Measurements from ENCODE around the gene GNAS-AS1. TPM values are rescaled to one million over a fixed set of nuclear protein-coding genes. Genes with fewer than 3 reads are reported as not detected.

GNAS-AS1 gene
- total RNA-seq, 1 donor from 2014 or later: 1.5 TPM

- peaks cover 13% of the 10 kb centered on the region for H3K4me1 Mint-ChIP-seq (ENCODE audit: unreplicated experiment)
- H3K27me3 Mint-ChIP-seq (ENCODE audit: unreplicated experiment): peaks cover 63% of the 10 kb centered on the region
- peaks cover 2% of the 10 kb centered on the region for H3K36me3 Mint-ChIP-seq (ENCODE audit: unreplicated experiment)
- peak overlapping the region; percentile 68 for H3K4me3 Mint-ChIP-seq (ENCODE audit: unreplicated experiment)
- no peak for TF ChIP-seq CTCF (IDR thresholded peaks at IDR 0.05)
- H3K9me3 Mint-ChIP-seq (ENCODE audit: unreplicated experiment): no peaks in the 10 kb centered on the region
- no peak for DNase-seq (ENCODE audit: extremely low spot score, unreplicated experiment)
- H3K27ac Mint-ChIP-seq (ENCODE audit: unreplicated experiment): no peak overlapping the region
Measured at GRCh38 chr20:58839991-58840747, 10.5 kb downstream of the GNAS-AS1 start.

GRCh38 chr20:58839474-58839874 is 11.2 kb downstream of the GNAS-AS1 start:
- peak overlapping the region; percentile 68 for H3K4me3 Mint-ChIP-seq (ENCODE audit: unreplicated experiment)
- peaks cover 2% of the 10 kb centered on the region for H3K36me3 Mint-ChIP-seq (ENCODE audit: unreplicated experiment)
- peaks cover 58% of the 10 kb centered on the region for H3K27me3 Mint-ChIP-seq (ENCODE audit: unreplicated experiment)
- H3K27ac Mint-ChIP-seq (ENCODE audit: unreplicated experiment): no peak overlapping the region
- H3K4me1 Mint-ChIP-seq (ENCODE audit: unreplicated experiment): peaks cover 13% of the 10 kb centered on the region
- TF ChIP-seq CTCF (IDR thresholded peaks at IDR 0.05): peak; percentile 65
- H3K9me3 Mint-ChIP-seq (ENCODE audit: unreplicated experiment): no peaks in the 10 kb centered on the region
- no peak for DNase-seq (ENCODE audit: extremely low spot score, unreplicated experiment)

GRCh38 chr20:58838174-58838573 is 12.5 kb downstream of the GNAS-AS1 start:
- no peak for TF ChIP-seq CTCF (IDR thresholded peaks at IDR 0.05)
- H3K4me3 Mint-ChIP-seq (ENCODE audit: unreplicated experiment): no peak overlapping the region

GRCh38 chr20:58837717-58838116 is 13.0 kb downstream of the GNAS-AS1 start:
- Mint-ChIP-seq H3K9me3 (ENCODE audit: unreplicated experiment) (no peaks in the 10 kb centered on the region), H3K4me1 (ENCODE audit: unreplicated experiment) (peaks cover 13% of the 10 kb centered on the region), H3K27me3 (ENCODE audit: unreplicated experiment) (peaks cover 58% of the 10 kb centered on the region)

More at GRCh38 chr20:58838174-58838573, 12.5 kb downstream of the GNAS-AS1 start:
- Mint-ChIP-seq H3K4me1 (ENCODE audit: unreplicated experiment) (peaks cover 13% of the 10 kb centered on the region), H3K9me3 (ENCODE audit: unreplicated experiment) (no peaks in the 10 kb centered on the region), H3K36me3 (ENCODE audit: unreplicated experiment) (peaks cover 6% of the 10 kb centered on the region), H3K27ac (ENCODE audit: unreplicated experiment) (no peak overlapping the region), H3K27me3 (ENCODE audit: unreplicated experiment) (peaks cover 58% of the 10 kb centered on the region)
- DNase-seq (ENCODE audit: extremely low spot score, unreplicated experiment): no peak

More at GRCh38 chr20:58837717-58838116, 13.0 kb downstream of the GNAS-AS1 start:
- Mint-ChIP-seq H3K4me3 (ENCODE audit: unreplicated experiment) (no peak overlapping the region), H3K27ac (ENCODE audit: unreplicated experiment) (no peak overlapping the region), H3K36me3 (ENCODE audit: unreplicated experiment) (peaks cover 6% of the 10 kb centered on the region)
- TF ChIP-seq CTCF (IDR thresholded peaks at IDR 0.05): no peak
- no peak for DNase-seq (ENCODE audit: extremely low spot score, unreplicated experiment)

Data from osteocyte (in vitro differentiated cells).